RWPE2 (cell line): ENCODE measurements around the gene SHROOM3.

Experiments used
- ATAC-seq: fragments of 200-7000 bp; cut with Tn5 transposase; 3 replicates; pipeline ENCODE4 v1.9.1; 2021; ENCODE audit warnings: low read depth
- DNase-seq: peaks from one replicate; pipeline ENCODE4 v3.0.0-alpha.2; 2020; ENCODE audit warnings: low spot score
- H3K27ac ChIP-seq: fragments of 450-650 bp; 2 replicates; pipeline ENCODE4 v1.5.1; 2017; ENCODE audit warnings: mild to moderate bottlenecking; ENCODE audit not compliant: poor library complexity, severe bottlenecking
- H3K27me3 ChIP-seq: fragments of 250-450 bp; sonication (Bioruptor Pico); 2 replicates; pipeline ENCODE4 v1.5.1; 2021; ENCODE audit warnings: mild to moderate bottlenecking, moderate library complexity; ENCODE audit not compliant: insufficient read depth, poor library complexity, severe bottlenecking
- H3K36me3 ChIP-seq: fragments of 250-450 bp; sonication (Bioruptor Pico); 2 replicates; pipeline ENCODE4 v1.5.1; 2020; ENCODE audit warnings: low read depth, mild to moderate bottlenecking, moderate library complexity
- H3K4me1 ChIP-seq: fragments of 250-450 bp; sonication (Bioruptor Pico); 2 replicates; pipeline ENCODE4 v1.5.1; 2021; ENCODE audit warnings: mild to moderate bottlenecking, moderate library complexity; ENCODE audit not compliant: insufficient read depth, poor library complexity, severe bottlenecking
- H3K4me3 ChIP-seq: fragments of 250-450 bp; sonication (Bioruptor Pico); 2 replicates; pipeline ENCODE4 v1.5.1; 2021; ENCODE audit warnings: mild to moderate bottlenecking, moderate library complexity; ENCODE audit not compliant: severe bottlenecking
- H3K9me3 ChIP-seq: fragments of 250-450 bp; sonication (Bioruptor Pico); 2 replicates; pipeline ENCODE4 v1.5.1; 2021; ENCODE audit warnings: mild to moderate bottlenecking, moderate library complexity; ENCODE audit not compliant: severe bottlenecking
- CTCF ChIP-seq: fragments of 450-650 bp; IDR thresholded peaks from one replicate; pipeline ENCODE4 v1.5.1; 2017; ENCODE audit warnings: mild to moderate bottlenecking, moderate library complexity; ENCODE audit not compliant: poor library complexity, severe bottlenecking

Gene SHROOM3

GRCh38 chr4:76752861-76753501, 318.0 kb downstream of the SHROOM3 start:
- no peaks in the 10 kb centered on the region for H3K27me3 ChIP-seq
- H3K4me1 ChIP-seq: peaks cover 17% of the 10 kb centered on the region
- peak; percentile 95 for ATAC-seq
- H3K9me3 ChIP-seq: no peaks in the 10 kb centered on the region
- H3K27ac ChIP-seq: peak overlapping the region; percentile 85
- TF ChIP-seq CTCF: no peak
- H3K36me3 ChIP-seq: peaks cover 58% of the 10 kb centered on the region
- no peak overlapping the region for H3K4me3 ChIP-seq
- DNase-seq: peak; percentile 72

GRCh38 chr4:76753814-76754213, 318.8 kb downstream of the SHROOM3 start:
- Histone ChIP-seq H3K4me1 (peaks cover 17% of the 10 kb centered on the region), H3K27me3 (no peaks in the 10 kb centered on the region), H3K9me3 (no peaks in the 10 kb centered on the region), H3K4me3 (no peak overlapping the region), H3K27ac (peak overlapping the region; percentile 85), H3K36me3 (peaks cover 61% of the 10 kb centered on the region)
- DNase-seq: no peak
- peak; percentile 71 for ATAC-seq
- no peak for TF ChIP-seq CTCF

- peaks cover 17% of the 10 kb centered on the region for H3K4me1 ChIP-seq
- DNase-seq: no peak
- H3K4me3 ChIP-seq: no peak overlapping the region
- ATAC-seq: no peak
- TF ChIP-seq CTCF: no peak
- H3K9me3 ChIP-seq: no peaks in the 10 kb centered on the region
- H3K27ac ChIP-seq: peak overlapping the region; percentile 85
- peaks cover 61% of the 10 kb centered on the region for H3K36me3 ChIP-seq
- H3K27me3 ChIP-seq: no peaks in the 10 kb centered on the region
Observed at GRCh38 chr4:76754439-76754838, 319.4 kb downstream of the SHROOM3 start.

- no peaks in the 10 kb centered on the region for H3K27me3 ChIP-seq
- H3K36me3 ChIP-seq: peaks cover 61% of the 10 kb centered on the region
- DNase-seq: no peak
- no peak for ATAC-seq
- no peak overlapping the region for H3K27ac ChIP-seq
- H3K4me1 ChIP-seq: peaks cover 17% of the 10 kb centered on the region
- no peak overlapping the region for H3K4me3 ChIP-seq
- TF ChIP-seq CTCF: no peak
- no peaks in the 10 kb centered on the region for H3K9me3 ChIP-seq
Observed at GRCh38 chr4:76755756-76756155, 320.7 kb downstream of the SHROOM3 start.

GRCh38 chr4:76756416-76756815, 321.4 kb downstream of the SHROOM3 start:
- peaks cover 61% of the 10 kb centered on the region for H3K36me3 ChIP-seq
- TF ChIP-seq CTCF: no peak

More at GRCh38 chr4:76756416-76756815, 321.4 kb downstream of the SHROOM3 start:
- Histone ChIP-seq H3K27ac (no peak overlapping the region), H3K27me3 (no peaks in the 10 kb centered on the region), H3K4me1 (peaks cover 17% of the 10 kb centered on the region), H3K9me3 (no peaks in the 10 kb centered on the region), H3K4me3 (no peak overlapping the region)
- DNase-seq (no peak), ATAC-seq (no peak)
